Limb (tissue), 2 donors: ENCODE measurements around the gene CST7.
"Not testable (repeated sequence)": the region's sequence is repeated elsewhere in the genome, so short reads cannot be mapped to it uniquely, and the experiment has no call there.

ENCODE experiments used
- DNase-seq, 2 donors: peaks; one replicate each; pipeline ENCODE4 v3.0.0-alpha.2; 2016; ENCODE audit errors: extremely low spot score in 2 of 2

CST7 gene

GRCh38 chr20:24999568-24999967 lies 50.5 kb downstream of the CST7 start:
- DNase-seq, result peak in 1 of 2 donors; percentile 15

GRCh38 chr20:25000268-25000801 lies 51.3 kb downstream of the CST7 start:
- no peak for DNase-seq

- DNase-seq, result not testable (repeated sequence)
Observed at GRCh38 chr20:25001323-25001722, 52.3 kb downstream of the CST7 start.

- DNase-seq, result no peak
Observed at GRCh38 chr20:25003002-25003401, 53.9 kb downstream of the CST7 start.

GRCh38 chr20:25005220-25005619 lies 56.2 kb downstream of the CST7 start:
- DNase-seq, result no peak

GRCh38 chr20:25005661-25006060 lies 56.6 kb downstream of the CST7 start:
- DNase-seq, result no peak

- DNase-seq, result no peak
Observed at GRCh38 chr20:25006431-25007167, 57.5 kb downstream of the CST7 start.

GRCh38 chr20:25007491-25008305 lies 58.6 kb downstream of the CST7 start:
- no peak for DNase-seq

GRCh38 chr20:25008388-25009217 lies 59.5 kb downstream of the CST7 start:
- no peak for DNase-seq
